Smooth muscle cell of the brain vasculature (primary cell): ENCODE measurements around the gene EAF1.
"Not testable (repeated sequence)": the region's sequence is repeated elsewhere in the genome, so short reads cannot be mapped to it uniquely, and the experiment has no call there.

Experiments
- DNase-seq: peaks from one replicate; pipeline ENCODE4 v3.0.0-alpha.2; 2012; ENCODE audit warnings: low read depth, low spot score

The EAF1 gene

DNA sequence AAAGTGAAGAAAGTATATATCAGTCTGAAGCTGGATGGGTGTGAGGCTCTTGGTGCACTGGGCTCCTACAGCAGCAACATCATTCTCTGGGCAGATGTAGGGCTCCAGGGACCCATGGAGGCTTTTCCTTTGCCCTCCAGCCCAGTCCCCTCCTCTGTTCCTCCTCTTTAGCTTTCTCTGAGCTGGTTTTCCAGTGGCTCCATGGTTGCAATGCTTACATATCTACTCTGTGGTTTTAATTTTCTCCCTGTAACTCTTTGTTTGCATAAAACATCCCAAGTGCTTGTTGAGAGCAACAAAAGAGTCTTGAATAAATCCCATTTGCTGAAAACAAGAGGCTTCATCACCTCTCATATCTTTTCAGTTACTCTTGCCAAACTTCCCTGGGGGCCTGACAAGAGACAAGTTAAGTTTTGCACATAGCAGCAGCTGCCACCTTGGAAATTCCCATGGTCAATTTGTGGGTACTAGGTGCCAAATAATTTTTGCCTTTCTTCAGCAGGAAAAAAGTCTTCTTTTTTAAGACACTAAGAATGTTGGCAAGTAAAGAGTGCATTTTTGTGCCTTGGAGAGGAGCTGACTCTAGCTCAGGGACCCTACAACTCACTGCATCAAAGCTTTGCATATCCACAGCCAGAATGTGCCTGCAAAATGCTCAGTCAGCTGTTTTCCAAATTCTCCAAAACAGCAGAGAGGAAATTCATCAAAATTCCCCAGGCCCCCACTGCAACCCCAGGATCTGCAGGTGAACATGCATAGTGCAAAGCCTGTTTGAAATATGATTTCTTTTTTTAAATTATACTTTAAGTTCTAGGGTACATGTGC is 52.2 kb downstream of the EAF1 start:
- DNase-seq = no peak

- not testable (repeated sequence) for DNase-seq
Measured at GRCh38 chr3:15484551-15484950, 57.2 kb downstream of the EAF1 start.

DNA sequence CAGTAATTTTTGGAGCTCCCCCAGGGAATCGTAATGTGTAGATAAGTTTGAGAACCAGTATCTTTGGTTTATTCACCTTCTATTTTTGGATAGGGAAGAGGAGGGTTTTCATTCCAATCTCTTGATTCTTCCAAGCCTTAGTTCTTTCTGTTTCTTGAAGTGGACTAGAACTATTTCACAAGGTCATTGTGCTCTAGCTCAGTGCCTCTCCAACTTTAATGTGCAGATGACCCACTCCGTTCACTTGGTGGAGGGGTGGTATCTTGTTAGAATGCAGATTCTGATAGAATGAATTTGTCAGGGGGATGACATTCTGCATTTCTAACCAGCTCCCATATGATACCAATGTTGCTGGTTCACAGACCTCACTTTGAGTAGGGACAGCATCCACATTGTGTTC is 58.6 kb downstream of the EAF1 start:
- no peak for DNase-seq

DNA sequence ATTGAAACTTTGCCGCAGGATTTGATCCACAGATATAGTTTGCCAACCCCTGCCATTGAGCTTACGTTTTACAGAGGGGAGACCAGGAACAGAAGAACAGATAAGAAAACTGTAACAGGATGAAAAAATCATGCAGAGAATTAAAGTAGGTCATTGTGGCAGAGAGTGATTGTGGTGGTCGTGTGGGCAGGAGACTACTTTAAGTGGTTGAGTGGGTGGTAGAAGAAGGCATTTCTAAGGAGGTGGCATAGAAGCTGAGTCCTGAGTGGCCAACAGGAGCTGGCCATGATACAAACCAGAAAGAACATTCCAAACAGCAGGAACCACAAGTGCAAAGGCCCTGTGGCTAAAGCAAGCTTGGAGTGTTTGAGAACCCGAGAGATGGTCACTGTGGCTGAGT is 59.6 kb downstream of the EAF1 start:
- DNase-seq = no peak

DNA sequence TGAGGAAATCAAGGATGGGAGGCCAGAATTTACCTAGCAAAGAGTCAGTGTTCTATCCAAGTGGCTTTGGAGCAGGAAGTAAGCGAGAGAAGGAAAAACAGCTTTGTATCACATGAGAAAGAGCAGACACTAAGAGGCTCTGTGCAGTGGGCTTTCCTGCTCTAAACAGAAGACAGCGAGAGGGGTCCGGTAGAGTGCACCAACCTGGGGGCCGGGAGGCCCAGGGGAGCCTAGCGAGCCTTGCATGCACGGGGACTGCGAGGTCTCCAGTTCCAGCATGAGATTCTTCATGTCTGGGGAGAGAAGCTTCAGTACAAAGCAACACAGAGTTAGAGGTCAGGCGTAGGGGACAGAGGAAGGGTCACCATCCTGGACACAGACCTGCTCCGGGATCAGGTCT is 60.6 kb downstream of the EAF1 start:
- DNase-seq = no peak

DNA sequence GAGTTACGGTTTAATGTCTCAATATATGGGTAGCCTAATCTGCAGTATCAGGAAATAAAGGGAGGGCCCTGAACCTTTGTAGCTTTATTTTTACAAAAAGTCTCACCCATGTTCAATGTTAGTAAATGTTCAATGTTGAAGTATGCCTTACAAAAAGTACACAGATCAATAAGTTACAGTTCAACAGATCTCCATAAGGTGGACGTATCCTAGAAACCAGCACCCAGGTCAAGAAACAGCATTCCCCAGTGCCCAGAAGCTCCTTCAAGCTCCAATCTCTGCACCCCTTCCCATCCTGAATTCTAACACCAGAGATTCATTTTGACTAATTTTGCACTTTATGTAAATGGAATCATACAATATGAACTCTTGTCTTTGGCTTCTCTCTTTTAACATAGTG is 62.8 kb downstream of the EAF1 start:
- no peak for DNase-seq

DNA sequence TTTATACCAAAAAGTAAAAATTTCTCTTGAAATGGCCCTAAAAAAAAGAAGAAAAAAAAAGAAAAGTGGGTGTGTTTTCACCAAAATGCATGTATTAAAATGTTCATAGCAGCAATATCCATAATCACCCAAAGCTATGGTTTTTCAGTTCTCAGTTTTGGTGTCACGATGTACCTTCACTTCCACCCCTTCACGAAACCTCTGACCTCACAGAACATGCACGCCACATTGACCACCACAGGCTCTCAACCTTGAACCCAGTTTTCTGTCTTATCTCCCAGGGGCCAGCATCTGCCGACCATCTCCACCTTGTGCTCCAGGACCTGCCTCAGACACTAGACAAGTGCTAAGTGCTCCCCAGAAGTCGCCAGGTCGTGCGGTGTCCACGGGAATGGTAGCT is 63.7 kb downstream of the EAF1 start:
- DNase-seq = no peak
